Measurements from ENCODE around the gene PEX7.

DNA sequence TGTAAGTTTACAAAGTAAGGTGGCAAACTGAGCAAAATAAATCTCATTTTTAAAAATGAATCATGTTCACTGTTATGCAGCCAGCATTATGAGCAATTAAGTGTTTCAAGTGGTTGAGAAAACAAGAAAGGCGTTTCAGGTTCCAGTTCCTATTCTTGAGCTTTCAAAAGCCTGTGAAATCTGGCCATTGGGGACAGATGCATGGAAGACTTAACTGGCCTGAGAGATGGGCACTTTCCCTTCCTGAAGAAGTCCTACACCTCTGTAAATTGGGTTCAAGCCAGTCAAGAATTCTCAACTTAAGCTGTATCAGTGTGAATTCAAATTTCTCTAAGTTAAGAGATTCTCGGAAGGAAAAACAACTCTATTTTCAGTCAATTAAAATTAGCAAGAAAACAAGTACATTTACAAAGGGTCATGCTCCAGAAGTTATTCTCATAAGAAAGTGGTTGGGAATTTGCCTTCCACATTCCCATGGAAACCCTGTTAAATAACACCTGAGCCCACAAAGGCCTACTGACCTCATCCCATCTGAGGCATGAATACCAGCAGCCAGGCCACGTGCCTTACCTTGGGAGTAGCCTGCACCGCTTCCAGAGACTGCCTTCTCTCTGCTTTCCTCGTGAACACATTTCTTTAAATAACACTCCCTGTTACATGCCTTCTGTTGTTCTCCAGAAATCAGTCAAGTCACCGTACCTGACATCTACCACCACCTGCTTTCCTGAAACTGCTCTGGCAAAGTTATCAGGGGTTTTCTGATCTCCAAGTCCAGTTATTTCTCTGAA is 49.5 kb upstream of the PEX7 start:
- TF ChIP-seq, protein P1, sequence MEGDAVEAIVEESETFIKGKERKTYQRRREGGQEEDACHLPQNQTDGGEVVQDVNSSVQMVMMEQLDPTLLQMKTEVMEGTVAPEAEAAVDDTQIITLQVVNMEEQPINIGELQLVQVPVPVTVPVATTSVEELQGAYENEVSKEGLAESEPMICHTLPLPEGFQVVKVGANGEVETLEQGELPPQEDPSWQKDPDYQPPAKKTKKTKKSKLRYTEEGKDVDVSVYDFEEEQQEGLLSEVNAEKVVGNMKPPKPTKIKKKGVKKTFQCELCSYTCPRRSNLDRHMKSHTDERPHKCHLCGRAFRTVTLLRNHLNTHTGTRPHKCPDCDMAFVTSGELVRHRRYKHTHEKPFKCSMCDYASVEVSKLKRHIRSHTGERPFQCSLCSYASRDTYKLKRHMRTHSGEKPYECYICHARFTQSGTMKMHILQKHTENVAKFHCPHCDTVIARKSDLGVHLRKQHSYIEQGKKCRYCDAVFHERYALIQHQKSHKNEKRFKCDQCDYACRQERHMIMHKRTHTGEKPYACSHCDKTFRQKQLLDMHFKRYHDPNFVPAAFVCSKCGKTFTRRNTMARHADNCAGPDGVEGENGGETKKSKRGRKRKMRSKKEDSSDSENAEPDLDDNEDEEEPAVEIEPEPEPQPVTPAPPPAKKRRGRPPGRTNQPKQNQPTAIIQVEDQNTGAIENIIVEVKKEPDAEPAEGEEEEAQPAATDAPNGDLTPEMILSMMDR (IDR thresholded peaks at IDR 0.05), result no peak
- no peak for TF ChIP-seq POLR2A (IDR thresholded peaks at IDR 0.05)

All from uterus (tissue), 2 donors.